Measurements from ENCODE around the gene CLRN1. TPM values are rescaled to one million over a fixed set of nuclear protein-coding genes. Genes with fewer than 3 reads are reported as not detected.

The CLRN1 gene
- total RNA-seq, 1 donor from 2014 or later = not detected

GRCh38 chr3:150960708-150961684 is 11.5 kb downstream of the CLRN1 start:
- Histone ChIP-seq H3K36me3 (ENCODE audit: control insufficient read depth, insufficient read depth, low read length) (no peaks in the 10 kb centered on the region), H3K27me3 (ENCODE audit: control insufficient read depth, insufficient read depth, low read length) (peaks cover 7% of the 10 kb centered on the region), H3K4me3 (ENCODE audit: low read depth, low read length) (no peak overlapping the region)
- no peak for FAIRE-seq
- DNase-seq (ENCODE audit: low read depth) = no peak
- no peak for TF ChIP-seq CTCF (IDR thresholded peaks at IDR 0.05; ENCODE audit: insufficient read depth, low read length, severe bottlenecking)

GRCh38 chr3:150958683-150959082 is 13.8 kb downstream of the CLRN1 start:
- DNase-seq (ENCODE audit: low read depth) = no peak
- H3K4me3 ChIP-seq (ENCODE audit: low read depth, low read length) = no peak overlapping the region
- TF ChIP-seq CTCF (IDR thresholded peaks at IDR 0.05; ENCODE audit: insufficient read depth, low read length, severe bottlenecking) = no peak
- H3K27me3 ChIP-seq (ENCODE audit: control insufficient read depth, insufficient read depth, low read length) = peaks cover 7% of the 10 kb centered on the region
- no peaks in the 10 kb centered on the region for H3K36me3 ChIP-seq (ENCODE audit: control insufficient read depth, insufficient read depth, low read length)
- no peak for FAIRE-seq

- FAIRE-seq (no peak), DNase-seq (ENCODE audit: low read depth) (peak; percentile 75)
- no peak for TF ChIP-seq CTCF (IDR thresholded peaks at IDR 0.05; ENCODE audit: insufficient read depth, low read length, severe bottlenecking)
- Histone ChIP-seq H3K4me3 (ENCODE audit: low read depth, low read length) (no peak overlapping the region), H3K27me3 (ENCODE audit: control insufficient read depth, insufficient read depth, low read length) (peaks cover 9% of the 10 kb centered on the region), H3K36me3 (ENCODE audit: control insufficient read depth, insufficient read depth, low read length) (no peaks in the 10 kb centered on the region)
Observed at GRCh38 chr3:150956376-150956775, 16.2 kb downstream of the CLRN1 start.

GRCh38 chr3:150951923-150952322 is 20.6 kb downstream of the CLRN1 start:
- no peak for TF ChIP-seq CTCF (IDR thresholded peaks at IDR 0.05; ENCODE audit: insufficient read depth, low read length, severe bottlenecking)
- Histone ChIP-seq H3K36me3 (ENCODE audit: control insufficient read depth, insufficient read depth, low read length) (no peaks in the 10 kb centered on the region), H3K27me3 (ENCODE audit: control insufficient read depth, insufficient read depth, low read length) (peaks cover 3% of the 10 kb centered on the region), H3K4me3 (ENCODE audit: low read depth, low read length) (no peak overlapping the region)
- DNase-seq (ENCODE audit: low read depth) = no peak
- no peak for FAIRE-seq

- TF ChIP-seq CTCF (IDR thresholded peaks at IDR 0.05; ENCODE audit: insufficient read depth, low read length, severe bottlenecking) = no peak
- peak; percentile 36 for DNase-seq (ENCODE audit: low read depth)
- Histone ChIP-seq H3K27me3 (ENCODE audit: control insufficient read depth, insufficient read depth, low read length) (no peaks in the 10 kb centered on the region), H3K36me3 (ENCODE audit: control insufficient read depth, insufficient read depth, low read length) (no peaks in the 10 kb centered on the region), H3K4me3 (ENCODE audit: low read depth, low read length) (no peak overlapping the region)
- FAIRE-seq = no peak
Observed at GRCh38 chr3:150945226-150946032, 27.1 kb downstream of the CLRN1 start.
